ENCODE measurements around the gene STX18.

DNA sequence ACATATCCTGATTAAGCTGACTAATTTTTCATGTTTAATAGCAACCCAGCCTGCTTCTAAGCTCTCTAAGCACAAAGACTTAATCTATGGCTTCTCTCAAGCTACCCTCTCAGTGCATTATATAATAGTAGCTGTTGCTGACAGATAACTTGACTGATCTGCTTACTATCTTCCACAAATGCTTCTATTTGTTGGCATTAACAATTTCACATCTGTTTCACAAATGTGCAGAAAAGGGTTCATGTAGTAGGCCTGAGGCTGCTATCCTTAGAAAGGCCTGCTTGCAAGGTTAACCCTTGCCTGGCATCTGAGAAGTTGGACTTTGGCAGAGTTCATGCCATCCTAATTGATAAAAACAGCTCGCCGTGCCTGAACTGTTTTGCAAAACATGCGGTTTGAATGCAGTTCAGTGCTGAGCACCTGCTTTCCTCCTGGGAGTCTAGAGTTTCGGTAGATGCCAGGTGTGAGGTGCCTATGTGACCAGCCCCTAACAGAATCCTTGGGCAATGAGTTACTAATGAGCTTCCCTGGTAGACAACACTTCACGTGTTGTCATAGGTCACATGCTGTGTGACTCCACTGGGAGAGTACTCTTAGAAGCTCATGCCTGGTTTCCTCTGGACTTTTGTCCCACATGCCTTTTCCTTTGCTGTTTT lies 86.5 kb downstream of the STX18 start:
- TF ChIP-seq, protein P1, sequence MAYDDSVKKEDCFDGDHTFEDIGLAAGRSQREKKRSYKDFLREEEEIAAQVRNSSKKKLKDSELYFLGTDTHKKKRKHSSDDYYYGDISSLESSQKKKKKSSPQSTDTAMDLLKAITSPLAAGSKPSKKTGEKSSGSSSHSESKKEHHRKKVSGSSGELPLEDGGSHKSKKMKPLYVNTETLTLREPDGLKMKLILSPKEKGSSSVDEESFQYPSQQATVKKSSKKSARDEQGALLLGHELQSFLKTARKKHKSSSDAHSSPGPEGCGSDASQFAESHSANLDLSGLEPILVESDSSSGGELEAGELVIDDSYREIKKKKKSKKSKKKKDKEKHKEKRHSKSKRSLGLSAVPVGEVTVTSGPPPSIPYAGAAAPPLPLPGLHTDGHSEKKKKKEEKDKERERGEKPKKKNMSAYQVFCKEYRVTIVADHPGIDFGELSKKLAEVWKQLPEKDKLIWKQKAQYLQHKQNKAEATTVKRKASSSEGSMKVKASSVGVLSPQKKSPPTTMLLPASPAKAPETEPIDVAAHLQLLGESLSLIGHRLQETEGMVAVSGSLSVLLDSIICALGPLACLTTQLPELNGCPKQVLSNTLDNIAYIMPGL (CRISPR knock-in tag; IDR thresholded peaks at IDR 0.05; ENCODE audit: borderline replicate concordance in 1 of 2, low read depth in 1 of 2), result no peak
- TF ChIP-seq JUNB (CRISPR knock-in tag; IDR thresholded peaks at IDR 0.05; ENCODE audit: borderline replicate concordance) (no peak), TCF7L2 (IDR thresholded peaks at IDR 0.05; ENCODE audit: low read depth, low read length) (no peak), MXI1 (IDR thresholded peaks at IDR 0.05; ENCODE audit: borderline replicate concordance, low read depth, low read length) (no peak), THAP11 (CRISPR knock-in tag; IDR thresholded peaks at IDR 0.05) (no peak), AHR (CRISPR knock-in tag; IDR thresholded peaks at IDR 0.05) (no peak), DNMT1 (CRISPR knock-in tag; IDR thresholded peaks at IDR 0.05) (no peak), ZNF839 (CRISPR knock-in tag; IDR thresholded peaks at IDR 0.05; ENCODE audit: borderline replicate concordance) (no peak), TCF12 (IDR thresholded peaks at IDR 0.05) (no peak), TCF12 (CRISPR knock-in tag; IDR thresholded peaks at IDR 0.05) (no peak), CC2D1A (CRISPR knock-in tag; IDR thresholded peaks at IDR 0.05) (no peak)
- TF ChIP-seq, protein P2, sequence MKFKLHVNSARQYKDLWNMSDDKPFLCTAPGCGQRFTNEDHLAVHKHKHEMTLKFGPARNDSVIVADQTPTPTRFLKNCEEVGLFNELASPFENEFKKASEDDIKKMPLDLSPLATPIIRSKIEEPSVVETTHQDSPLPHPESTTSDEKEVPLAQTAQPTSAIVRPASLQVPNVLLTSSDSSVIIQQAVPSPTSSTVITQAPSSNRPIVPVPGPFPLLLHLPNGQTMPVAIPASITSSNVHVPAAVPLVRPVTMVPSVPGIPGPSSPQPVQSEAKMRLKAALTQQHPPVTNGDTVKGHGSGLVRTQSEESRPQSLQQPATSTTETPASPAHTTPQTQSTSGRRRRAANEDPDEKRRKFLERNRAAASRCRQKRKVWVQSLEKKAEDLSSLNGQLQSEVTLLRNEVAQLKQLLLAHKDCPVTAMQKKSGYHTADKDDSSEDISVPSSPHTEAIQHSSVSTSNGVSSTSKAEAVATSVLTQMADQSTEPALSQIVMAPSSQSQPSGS (CRISPR knock-in tag; IDR thresholded peaks at IDR 0.05), result no peak
- TF ChIP-seq, protein P3, sequence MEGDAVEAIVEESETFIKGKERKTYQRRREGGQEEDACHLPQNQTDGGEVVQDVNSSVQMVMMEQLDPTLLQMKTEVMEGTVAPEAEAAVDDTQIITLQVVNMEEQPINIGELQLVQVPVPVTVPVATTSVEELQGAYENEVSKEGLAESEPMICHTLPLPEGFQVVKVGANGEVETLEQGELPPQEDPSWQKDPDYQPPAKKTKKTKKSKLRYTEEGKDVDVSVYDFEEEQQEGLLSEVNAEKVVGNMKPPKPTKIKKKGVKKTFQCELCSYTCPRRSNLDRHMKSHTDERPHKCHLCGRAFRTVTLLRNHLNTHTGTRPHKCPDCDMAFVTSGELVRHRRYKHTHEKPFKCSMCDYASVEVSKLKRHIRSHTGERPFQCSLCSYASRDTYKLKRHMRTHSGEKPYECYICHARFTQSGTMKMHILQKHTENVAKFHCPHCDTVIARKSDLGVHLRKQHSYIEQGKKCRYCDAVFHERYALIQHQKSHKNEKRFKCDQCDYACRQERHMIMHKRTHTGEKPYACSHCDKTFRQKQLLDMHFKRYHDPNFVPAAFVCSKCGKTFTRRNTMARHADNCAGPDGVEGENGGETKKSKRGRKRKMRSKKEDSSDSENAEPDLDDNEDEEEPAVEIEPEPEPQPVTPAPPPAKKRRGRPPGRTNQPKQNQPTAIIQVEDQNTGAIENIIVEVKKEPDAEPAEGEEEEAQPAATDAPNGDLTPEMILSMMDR (CRISPR knock-in tag; IDR thresholded peaks at IDR 0.05), result no peak
- TF ChIP-seq, protein P4, sequence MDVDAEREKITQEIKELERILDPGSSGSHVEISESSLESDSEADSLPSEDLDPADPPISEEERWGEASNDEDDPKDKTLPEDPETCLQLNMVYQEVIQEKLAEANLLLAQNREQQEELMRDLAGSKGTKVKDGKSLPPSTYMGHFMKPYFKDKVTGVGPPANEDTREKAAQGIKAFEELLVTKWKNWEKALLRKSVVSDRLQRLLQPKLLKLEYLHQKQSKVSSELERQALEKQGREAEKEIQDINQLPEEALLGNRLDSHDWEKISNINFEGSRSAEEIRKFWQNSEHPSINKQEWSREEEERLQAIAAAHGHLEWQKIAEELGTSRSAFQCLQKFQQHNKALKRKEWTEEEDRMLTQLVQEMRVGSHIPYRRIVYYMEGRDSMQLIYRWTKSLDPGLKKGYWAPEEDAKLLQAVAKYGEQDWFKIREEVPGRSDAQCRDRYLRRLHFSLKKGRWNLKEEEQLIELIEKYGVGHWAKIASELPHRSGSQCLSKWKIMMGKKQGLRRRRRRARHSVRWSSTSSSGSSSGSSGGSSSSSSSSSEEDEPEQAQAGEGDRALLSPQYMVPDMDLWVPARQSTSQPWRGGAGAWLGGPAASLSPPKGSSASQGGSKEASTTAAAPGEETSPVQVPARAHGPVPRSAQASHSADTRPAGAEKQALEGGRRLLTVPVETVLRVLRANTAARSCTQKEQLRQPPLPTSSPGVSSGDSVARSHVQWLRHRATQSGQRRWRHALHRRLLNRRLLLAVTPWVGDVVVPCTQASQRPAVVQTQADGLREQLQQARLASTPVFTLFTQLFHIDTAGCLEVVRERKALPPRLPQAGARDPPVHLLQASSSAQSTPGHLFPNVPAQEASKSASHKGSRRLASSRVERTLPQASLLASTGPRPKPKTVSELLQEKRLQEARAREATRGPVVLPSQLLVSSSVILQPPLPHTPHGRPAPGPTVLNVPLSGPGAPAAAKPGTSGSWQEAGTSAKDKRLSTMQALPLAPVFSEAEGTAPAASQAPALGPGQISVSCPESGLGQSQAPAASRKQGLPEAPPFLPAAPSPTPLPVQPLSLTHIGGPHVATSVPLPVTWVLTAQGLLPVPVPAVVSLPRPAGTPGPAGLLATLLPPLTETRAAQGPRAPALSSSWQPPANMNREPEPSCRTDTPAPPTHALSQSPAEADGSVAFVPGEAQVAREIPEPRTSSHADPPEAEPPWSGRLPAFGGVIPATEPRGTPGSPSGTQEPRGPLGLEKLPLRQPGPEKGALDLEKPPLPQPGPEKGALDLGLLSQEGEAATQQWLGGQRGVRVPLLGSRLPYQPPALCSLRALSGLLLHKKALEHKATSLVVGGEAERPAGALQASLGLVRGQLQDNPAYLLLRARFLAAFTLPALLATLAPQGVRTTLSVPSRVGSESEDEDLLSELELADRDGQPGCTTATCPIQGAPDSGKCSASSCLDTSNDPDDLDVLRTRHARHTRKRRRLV (CRISPR knock-in tag; IDR thresholded peaks at IDR 0.05), result no peak
- TF ChIP-seq, protein P5, sequence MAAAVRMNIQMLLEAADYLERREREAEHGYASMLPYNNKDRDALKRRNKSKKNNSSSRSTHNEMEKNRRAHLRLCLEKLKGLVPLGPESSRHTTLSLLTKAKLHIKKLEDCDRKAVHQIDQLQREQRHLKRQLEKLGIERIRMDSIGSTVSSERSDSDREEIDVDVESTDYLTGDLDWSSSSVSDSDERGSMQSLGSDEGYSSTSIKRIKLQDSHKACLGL (CRISPR knock-in tag; IDR thresholded peaks at IDR 0.05), result no peak

All from HepG2 (cell line).